A549 treated with DMSO at 1 μM for 4 hours (cell line): ENCODE data around the gene ZNF845. TPM values are rescaled to one million over a fixed set of nuclear protein-coding genes. Genes with fewer than 3 reads are reported as not detected.

Experiments used
- total RNA-seq: library from RNA; stranded (reverse); fragments of 200-300 nt; extraction: Qiagen RNA extraction; gene quantifications from 5 replicates; pipeline ENCODE4 v1.2.3, GENCODE V29; 2022; ENCODE audit warnings: low read depth

Gene ZNF845
- total RNA-seq, result 3.5 to 4.6 TPM (median 4.2 TPM) in 5 replicates

DNA sequence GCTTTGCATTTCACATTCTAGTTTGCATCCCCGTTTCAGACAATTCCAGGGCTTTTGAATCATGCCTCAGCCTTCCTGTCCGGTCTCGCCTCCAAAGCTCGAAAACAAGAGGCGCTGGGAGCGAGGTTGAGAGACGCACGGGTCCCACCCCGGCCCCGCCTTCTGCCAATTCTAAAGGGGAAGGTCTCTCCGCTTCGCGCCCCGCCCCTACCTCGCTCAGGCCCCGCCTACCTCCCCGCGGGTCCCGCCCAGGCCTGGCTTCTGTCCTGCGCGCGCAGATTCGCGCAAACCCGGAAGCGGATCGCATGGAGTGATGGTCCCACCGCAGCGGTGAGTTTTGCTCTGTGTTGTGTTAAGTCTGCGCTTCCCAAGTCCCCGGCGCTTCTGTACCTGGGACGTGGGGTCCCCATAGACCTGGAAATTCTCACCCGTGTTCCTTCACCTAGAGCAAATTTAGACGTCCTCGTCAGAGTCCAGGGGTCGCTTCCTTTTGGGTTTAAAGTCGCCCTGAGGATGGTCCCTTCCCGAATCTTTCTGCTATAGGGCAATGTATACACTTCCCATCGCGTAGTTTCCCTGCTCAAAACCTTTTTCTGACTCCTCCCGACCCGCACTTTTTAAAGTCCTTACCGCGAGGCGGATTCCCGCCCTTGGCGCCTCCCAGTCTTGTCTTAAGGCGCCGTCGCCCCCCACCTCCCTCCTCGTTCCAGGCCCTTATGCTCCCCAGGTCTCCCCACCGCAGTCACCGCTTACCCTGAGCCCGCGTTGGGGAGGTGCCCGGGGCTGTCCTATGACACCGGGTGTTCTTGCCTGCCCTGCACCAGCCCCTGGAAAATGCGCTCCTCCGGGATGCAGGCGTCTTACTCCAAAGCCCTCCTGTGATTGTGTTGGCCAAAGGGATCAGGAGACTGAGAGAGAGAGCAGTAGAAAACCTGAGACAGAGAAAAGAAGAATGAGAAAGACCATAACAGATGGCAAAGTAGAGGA lies at the start of gene ZNF845:
Gene ZNF845, plus strand, starts transcription at position 287 of the 987 bp plus-strand sequence. CDS start 7,559 bp downstream, outside the sequence.

DNA sequence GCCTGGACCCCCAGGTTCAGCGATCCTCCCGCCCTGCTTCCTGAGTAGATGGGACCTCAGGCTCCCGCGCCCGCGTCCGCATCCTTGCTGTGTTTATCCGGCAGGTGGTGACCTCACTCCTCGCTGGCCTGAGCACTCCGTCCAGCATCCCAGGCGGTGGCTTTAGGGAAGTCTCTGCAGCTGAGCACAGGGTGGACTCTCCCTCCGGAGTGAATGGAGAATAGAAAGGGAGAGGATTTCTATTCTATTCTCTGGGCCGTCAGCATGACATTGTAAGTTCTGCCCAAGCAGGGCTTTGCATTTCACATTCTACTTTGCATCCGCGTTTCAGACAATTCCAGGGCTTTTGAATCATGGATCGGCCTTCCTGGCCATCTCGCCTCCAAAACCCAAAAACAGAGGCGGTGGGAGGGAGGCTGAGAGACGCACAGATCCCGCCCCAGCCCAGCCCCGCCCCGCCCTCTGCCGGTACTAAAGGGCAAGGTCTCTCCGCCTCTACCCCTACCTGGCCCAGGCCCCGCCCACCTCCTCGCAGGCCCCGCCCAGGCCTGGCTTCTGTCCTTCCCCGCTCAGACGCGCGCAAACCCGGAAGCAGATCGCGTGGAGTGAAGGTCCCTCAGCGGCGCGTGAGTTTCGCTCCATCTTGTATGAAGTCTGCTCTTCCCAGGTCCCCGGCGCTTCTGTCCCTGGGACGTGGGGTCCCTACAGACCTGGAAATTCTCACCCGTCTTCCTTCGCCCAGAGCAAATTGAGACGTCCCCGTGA lies 31.8 kb downstream of the ZNF845 start, which contains the start of gene ZNF525:
Gene ZNF525, plus strand, starts transcription at position 572 of the 765 bp plus-strand sequence. CDS start 6,577 bp downstream, outside the sequence.

DNA sequence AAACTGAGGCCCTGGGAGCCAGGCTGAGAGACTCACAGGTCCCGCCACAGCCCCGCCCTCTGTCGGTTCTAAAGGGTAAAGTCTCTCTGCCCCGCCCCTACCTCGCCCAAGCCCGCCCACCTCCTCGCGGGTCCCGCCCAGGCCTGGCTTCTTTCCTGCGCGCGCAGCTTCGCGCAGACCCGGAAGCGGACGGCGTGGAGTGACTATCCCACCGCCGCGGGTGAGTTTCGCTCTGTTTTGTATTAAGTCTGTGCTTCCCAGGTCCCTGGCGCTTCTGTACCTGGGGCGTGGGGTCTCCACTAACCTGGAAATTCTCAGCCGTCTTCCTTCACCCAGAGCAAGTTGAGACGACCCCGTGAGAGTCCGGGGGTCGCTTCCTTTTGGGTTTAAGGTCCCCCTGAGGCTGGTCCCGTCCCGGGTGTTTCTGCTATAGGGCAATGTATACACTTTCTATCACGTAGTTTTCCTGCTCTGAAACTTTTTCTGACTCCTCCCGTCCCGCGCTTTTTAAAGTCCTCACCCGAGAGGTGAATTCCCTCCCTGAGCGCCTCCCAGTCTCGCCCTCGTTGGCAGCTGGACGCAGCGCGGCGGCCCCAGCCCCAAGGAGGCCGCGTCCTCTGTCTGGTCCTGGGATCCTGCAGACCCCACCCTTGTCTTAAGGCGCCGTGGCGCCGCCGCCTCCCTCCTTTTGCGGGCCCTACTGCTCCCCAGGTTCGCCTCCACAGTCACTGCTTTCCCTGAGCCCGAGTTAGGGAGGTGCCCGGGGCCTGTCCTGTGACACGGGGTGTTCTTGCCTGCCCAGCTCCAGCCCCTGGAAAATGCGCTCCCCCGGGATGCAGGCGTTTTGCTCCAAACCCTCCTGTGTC lies 61.7 kb downstream of the ZNF845 start, which contains the start of gene ZNF765:
Gene ZNF765, plus strand, starts transcription at position 176 of the 866 bp plus-strand sequence. CDS start 2,867 bp downstream, outside the sequence.

Other genes starting within 250 kb of the ZNF845 start
- 7.2 to 10.6 TPM (median 8.1 TPM) in 5 replicates for gene ZNF160, start 230.3 kb upstream of the ZNF845 start, total RNA-seq
- not detected in 5 replicates for gene ZNF415, start 200.8 kb upstream of the ZNF845 start, total RNA-seq
- not detected in 5 replicates for gene ZNF347, start 174.7 kb upstream of the ZNF845 start, total RNA-seq
- not detected in 5 replicates for gene ZNF665, start 140.4 kb upstream of the ZNF845 start, total RNA-seq
- gene ZNF677, start 78.9 kb upstream of the ZNF845 start, total RNA-seq, result not detected in 5 replicates
- not detected in 5 replicates for gene VN1R2, start 75.5 kb upstream of the ZNF845 start, total RNA-seq
- not detected in 5 replicates for gene VN1R4, start 66.0 kb upstream of the ZNF845 start, total RNA-seq
- 0.19 to 0.45 TPM (median 0.29 TPM) in 5 replicates for gene ZNF525, start 32.0 kb downstream of the ZNF845 start, total RNA-seq
- 3.8 to 5.0 TPM (median 4.6 TPM) in 5 replicates for gene ZNF765, start 61.4 kb downstream of the ZNF845 start, total RNA-seq
- gene ZNF761, start 98.2 kb downstream of the ZNF845 start, total RNA-seq, result 7.1 to 9.0 TPM (median 8.7 TPM) in 5 replicates
- 0.16 to 0.80 TPM (median 0.26 TPM) in 5 replicates for gene ZNF813, start 134.0 kb downstream of the ZNF845 start, total RNA-seq
- 12.5 to 16.7 TPM (median 13.6 TPM) in 5 replicates for gene ZNF331, start 204.4 kb downstream of the ZNF845 start, total RNA-seq